ENCODE measurements around the gene TENT5A.

The TENT5A gene

DNA sequence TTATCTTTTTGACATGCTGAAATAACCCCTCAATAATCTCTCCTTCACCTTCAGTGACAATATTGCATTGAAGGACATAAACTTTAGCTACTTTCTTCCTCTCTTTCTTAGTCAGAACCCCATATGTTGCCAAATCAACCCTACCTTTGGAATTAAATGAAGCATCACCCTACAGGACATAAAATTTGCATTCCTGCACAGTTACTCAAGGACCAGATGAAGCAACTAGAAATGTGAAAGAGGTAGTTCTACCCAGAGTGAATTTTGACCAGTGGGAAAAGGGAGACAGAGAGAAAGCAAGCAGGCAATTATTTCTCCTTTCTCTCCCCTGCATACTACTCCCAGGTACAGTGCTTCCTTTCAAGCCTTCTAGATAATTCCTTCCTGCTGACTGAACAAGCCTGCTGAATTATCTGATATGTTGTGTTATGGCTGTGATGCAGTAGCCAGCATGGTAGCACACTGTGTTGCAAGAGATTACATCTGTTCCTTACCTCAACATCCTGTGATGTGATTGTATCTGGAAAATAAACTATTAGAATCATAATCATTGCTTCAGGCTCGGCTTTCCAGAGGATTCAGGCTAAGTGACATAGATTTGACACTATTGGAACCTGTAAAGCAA lies 16.6 kb downstream of the TENT5A start:
- no peak overlapping the region for H3K4me3 ChIP-seq (ENCODE audit: low read depth, low read length)
- TF ChIP-seq, protein P1, sequence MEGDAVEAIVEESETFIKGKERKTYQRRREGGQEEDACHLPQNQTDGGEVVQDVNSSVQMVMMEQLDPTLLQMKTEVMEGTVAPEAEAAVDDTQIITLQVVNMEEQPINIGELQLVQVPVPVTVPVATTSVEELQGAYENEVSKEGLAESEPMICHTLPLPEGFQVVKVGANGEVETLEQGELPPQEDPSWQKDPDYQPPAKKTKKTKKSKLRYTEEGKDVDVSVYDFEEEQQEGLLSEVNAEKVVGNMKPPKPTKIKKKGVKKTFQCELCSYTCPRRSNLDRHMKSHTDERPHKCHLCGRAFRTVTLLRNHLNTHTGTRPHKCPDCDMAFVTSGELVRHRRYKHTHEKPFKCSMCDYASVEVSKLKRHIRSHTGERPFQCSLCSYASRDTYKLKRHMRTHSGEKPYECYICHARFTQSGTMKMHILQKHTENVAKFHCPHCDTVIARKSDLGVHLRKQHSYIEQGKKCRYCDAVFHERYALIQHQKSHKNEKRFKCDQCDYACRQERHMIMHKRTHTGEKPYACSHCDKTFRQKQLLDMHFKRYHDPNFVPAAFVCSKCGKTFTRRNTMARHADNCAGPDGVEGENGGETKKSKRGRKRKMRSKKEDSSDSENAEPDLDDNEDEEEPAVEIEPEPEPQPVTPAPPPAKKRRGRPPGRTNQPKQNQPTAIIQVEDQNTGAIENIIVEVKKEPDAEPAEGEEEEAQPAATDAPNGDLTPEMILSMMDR (IDR thresholded peaks at IDR 0.05; ENCODE audit: borderline replicate concordance, insufficient read depth, low read depth, low read length) = no peak

- TF ChIP-seq, protein P1 (IDR thresholded peaks at IDR 0.05; ENCODE audit: borderline replicate concordance, insufficient read depth, low read depth, low read length) = no peak
Observed at GRCh38 chr6:81734500-81735150, 17.9 kb downstream of the TENT5A start.

DNA sequence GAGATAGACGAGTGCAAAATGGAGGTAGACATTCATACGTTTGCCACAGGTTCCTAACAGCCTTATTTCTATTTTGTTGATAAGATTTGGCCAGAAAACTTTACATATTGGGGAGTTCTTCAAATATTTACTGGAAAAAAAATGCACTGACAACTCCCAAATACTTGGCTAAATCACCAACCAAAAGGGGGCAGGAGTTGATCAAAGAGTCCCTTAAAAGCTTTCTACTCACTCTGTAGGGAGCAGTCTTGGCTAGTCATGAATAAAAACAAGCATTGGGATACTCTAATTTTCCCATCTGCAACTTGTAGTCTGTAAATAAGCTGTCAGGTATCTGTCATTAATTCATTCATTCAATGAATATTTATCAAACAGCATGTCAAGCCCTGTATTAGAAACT lies 18.4 kb downstream of the TENT5A start:
- TF ChIP-seq, protein P1 (IDR thresholded peaks at IDR 0.05; ENCODE audit: borderline replicate concordance, insufficient read depth, low read depth, low read length) = no peak
- H3K4me3 ChIP-seq (ENCODE audit: low read depth, low read length) = no peak overlapping the region

More at GRCh38 chr6:81734500-81735150, 17.9 kb downstream of the TENT5A start:
- H3K4me3 ChIP-seq (ENCODE audit: low read depth, low read length) = no peak overlapping the region

GRCh38 chr6:81731814-81732213 lies 20.7 kb downstream of the TENT5A start:
- no peak overlapping the region for H3K4me3 ChIP-seq (ENCODE audit: low read depth, low read length)
- TF ChIP-seq, protein P1 (IDR thresholded peaks at IDR 0.05; ENCODE audit: borderline replicate concordance, insufficient read depth, low read depth, low read length) = no peak

DNA sequence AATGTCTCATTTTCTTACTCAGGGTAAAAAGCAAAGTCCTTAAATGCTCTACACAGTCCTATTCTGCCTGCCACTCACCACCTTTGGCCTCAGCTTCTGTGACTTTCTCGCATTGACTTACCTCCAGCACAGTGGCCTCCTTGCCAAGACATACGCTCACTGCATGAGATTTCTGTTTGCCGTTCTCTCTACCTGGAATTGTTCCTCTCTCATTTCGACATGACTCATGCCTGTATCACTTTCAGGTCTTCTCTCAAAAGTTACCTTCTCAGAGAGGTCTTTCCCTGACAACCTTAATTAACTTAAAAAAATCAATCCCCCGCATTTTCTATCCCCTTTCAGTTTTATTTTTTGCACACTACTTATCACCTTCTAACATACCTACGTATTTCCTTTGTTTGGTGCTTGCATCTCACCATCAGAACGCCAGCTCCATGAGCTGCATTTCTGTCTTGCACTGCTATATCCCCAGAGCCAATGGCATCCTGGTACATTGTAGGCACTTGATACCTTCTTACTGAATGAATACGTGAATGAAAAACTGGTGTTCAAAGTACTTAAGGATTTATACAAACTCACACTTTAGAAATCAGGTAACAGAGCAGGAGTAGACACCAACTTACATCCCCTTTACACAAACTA lies 24.5 kb downstream of the TENT5A start:
- no peak overlapping the region for H3K4me3 ChIP-seq (ENCODE audit: low read depth, low read length)

DNA sequence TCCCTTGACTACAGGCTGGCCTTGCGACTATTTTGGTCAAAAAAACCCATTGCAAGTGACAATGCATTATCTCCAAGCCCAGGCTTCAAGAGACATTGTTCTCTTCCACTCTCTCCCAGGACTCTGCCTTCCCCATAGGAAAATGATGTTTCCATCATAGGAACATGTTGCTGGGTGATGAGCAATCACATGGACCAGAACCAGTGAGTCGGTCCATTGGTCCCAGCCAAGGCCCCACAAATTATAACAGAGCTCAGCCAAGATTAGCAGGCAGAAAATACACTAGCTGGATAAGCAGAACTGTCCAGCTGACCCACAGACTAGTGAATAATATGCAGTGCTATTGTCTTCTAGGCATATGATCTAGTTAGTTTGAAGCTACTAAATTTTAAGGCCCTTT lies 27.4 kb downstream of the TENT5A start:
- no peak overlapping the region for H3K4me3 ChIP-seq (ENCODE audit: low read depth, low read length)
- TF ChIP-seq, protein P1 (IDR thresholded peaks at IDR 0.05; ENCODE audit: borderline replicate concordance, insufficient read depth, low read depth, low read length) = no peak

More for the DNA sequence above, 24.5 kb downstream of the TENT5A start:
- TF ChIP-seq, protein P1 (IDR thresholded peaks at IDR 0.05; ENCODE audit: borderline replicate concordance, insufficient read depth, low read depth, low read length) = no peak

Data from GM12875 (cell line).